CD4-positive, alpha-beta T cell treated with Interleukin-4 for 4 hours (primary cell): ENCODE results near the gene IL17F.
A peak's percentile ranks its signal among the peaks of the same experiment; 100 is the strongest.

Experiments
- DNase-seq: peaks from one replicate; pipeline ENCODE4 v3.0.0-alpha.2; 2020

Gene IL17F

GRCh38 chr6:52244400-52244799 is at the start of gene IL17F:
Gene IL17F, minus strand, starts transcription at chr6:52244500. Its CDS starts 71 bp downstream, at chr6:52244429.
- DNase-seq: no peak

DNA sequence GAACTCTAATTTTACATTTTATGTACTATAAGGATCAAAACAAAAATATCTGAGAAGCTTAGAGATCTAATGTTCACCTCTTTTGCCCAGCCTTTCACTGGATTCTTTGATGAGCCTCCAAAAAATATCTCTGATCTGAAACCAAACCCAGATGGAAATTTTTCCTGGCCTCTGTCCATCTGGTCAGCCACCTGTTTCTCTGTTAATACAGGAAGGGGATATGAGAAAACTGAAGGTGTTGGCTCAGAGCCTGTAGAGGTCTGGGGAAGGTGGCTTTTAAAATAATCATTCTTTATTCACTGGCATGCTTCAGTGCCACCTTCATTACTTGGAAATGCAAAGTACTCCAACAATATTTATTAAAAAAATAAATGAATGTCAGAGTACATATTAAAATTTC is 48.8 kb upstream of the IL17F start:
- DNase-seq: no peak

DNA sequence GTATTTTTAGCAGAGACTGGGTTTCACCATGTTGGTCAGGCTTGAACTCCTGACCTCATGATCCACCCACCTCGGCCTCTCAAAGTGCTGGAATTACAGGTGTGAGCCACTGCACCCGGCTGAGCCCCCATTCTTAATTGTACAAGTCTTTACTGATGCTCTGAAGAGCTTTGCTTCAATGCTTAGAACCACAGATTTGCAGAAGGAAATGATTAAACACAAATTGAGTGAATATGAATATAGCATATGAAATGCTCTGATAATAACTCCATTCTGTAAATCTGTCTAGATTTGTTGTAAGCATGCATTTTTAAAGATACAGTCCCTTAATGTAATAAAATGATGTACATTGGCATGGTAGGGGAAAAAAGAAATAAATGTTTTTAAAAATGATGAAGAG is 44.5 kb upstream of the IL17F start:
- no peak for DNase-seq

DNA sequence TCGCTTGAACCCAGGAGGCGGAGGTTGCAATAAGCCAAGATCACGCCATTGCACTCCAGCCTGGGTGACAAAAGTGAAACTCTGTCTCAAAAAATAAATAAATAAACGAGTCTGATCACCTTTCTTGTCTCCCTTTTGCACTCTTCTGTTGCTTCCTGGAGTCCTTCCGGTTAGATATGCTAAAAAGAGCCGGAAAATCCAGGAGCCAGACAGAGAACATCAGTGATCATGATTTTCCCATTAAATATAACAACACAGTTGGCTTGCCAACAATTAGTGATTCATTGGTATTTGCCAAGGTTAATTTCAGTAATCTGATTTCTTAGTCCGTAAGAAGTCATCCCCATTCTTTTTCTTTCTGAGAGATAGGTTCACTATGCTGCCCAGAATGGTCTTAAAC is 43.9 kb upstream of the IL17F start:
- DNase-seq: no peak

GRCh38 chr6:52286798-52287432 is 42.6 kb upstream of the IL17F start:
- peak; percentile 62 for DNase-seq

DNA sequence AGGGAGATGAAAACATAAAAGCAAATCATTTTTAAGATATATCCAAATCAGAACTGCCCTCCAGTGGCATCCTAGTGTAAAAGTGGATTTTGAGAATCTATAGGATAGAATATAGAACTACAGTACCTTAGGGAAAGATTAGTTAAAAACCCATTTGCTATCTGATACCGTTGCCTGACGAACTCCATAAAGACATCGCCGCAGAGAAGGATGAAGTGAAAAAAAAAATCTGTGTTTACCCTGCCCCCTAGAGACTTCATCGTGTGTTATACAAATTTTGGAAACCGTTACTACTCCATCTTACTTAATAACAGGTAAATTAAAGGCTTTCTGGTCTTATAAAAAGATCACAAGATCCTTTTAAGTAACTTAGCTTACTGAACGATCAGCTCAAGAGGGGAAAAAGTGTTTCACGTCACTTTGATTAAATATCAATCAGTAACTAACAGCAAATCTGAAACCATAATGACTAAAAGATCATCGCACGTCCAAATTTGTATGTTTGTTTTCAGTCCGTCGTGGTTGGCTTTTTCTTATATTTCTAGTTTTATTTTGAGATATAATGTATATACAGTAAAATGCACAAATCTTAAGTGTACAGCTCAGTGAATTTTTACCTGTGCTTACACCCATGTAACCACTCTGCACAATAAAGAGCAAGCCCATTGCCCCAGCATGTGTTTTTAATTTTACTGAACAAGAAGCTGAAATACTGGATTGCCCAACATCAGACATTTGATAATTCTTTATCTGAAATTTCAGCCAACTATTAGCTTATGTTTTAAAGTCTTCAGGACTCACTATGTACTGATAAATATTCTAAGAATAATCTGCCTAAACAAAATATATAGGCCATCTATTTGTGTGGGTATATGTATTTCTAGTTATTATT is 41.1 kb upstream of the IL17F start:
- DNase-seq: peak; percentile 46

DNA sequence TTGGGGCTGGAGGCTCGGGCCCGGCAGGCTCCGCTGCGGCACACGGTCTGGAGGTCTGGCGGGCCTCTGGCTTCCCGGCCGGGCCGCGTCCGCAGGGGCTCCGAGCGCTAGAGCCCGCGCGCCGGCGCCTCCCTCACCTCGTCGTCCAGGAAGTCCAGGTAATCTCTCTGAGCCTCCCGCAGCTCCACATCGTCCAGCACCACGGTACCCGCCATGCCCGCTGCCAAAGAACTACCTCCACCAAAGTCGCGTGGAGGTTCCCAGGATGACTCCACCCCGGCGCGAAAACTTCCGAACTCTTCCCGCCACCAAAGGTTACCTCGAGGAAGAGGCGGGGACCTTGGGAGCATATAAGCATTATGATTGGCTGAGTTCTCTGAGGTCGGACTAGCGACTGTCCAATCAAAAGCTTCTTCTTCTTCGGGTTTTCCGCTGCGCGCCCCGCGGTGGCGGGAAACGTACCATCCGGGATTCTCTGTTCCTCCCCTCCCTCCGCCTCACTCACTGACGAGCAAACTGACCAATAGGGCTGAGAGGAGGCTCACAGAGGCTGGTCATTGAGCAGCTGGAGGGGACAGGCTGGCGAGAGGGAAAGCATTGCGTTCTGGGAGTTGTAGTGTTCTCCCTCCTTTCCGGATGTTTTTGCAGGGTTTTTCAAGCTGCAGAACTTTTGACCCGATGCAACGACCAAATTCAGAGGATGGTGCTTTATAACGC is 40.3 kb upstream of the IL17F start, which contains the start of gene MCM3:
TSS of gene MCM3 (minus strand) at position 283 of the 717 bp plus-strand sequence. CDS start at position 215, 68 bp downstream.
- peak; percentile 99 for DNase-seq

DNA sequence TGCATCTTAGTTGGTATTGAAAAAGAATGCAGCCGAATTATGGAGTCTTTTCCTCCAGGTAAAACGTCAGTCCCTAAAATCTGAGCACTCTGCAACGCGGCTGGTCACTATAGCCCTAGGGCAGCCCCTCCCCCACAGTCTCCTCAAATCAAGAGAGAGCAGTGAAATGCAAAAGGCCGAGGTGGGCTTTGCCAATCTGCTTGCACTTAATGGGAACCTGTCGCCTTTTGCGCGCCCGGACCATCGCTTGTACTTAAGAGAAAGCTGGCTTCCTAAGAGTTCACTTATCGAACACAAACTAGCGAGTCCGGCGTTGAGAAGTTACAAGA is 39.8 kb upstream of the IL17F start:
- no peak for DNase-seq

GRCh38 chr6:52283111-52283510 is 38.8 kb upstream of the IL17F start:
- no peak for DNase-seq

DNA sequence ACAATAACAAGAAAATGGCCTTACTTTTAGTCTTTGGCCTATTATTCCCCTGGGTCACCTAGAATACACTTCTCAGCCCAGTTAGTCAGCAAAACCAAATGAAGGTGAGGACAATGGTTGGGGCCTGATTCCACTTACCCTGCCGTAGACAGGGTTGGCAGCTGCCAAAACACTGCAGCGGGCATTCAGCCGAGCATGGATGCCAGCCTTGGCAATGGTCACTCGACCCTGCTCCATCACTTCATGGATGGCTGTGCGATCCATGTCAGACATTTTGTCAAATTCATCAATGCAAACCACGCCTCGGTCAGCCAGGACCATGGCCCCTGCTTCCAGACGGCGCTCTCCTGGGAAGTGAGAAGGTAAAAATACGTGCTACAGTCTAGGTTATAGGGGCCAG is 31.8 kb upstream of the IL17F start:
- DNase-seq: no peak

- no peak for DNase-seq
Measured at GRCh38 chr6:52271852-52272460, 27.7 kb upstream of the IL17F start.

DNA sequence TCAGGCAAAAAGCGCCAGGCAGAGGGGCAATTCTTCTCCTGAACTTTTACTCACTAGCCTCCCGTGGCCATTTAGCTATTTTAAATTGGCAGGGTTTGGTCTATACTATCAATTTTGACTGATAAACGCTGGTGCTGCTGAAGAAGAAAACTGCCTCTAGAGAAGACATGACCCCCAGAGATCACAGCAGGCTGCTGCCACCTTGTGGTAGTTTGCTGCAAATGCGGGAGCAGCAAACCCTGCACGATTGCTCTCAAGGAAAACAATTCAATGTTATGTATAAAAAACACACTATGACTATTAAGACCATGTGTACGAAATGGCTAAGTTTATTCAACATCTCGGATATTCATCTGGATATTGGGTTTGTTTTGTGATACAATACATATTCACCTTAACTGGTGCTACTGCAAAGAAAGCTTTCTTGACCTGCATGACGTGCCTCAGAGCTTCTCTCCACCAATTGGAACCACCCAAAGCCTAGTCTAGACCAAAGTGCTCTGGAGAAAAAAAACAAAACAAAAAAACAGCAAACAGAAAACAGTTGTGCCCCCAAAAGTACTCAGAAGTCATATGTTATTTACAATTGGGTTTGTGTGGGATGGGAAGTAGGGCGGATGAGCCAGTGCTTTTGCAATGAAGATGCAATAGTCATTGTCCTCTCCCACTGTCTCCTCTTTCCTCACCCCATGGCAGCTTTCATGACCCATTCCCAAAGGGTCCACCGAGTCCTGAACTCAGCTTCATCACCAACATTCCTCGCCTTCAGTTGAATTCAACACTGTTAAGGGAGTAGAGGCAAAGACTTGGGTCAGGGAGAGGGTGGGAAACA is 19.6 kb upstream of the IL17F start:
- peak; percentile 73 for DNase-seq

DNA sequence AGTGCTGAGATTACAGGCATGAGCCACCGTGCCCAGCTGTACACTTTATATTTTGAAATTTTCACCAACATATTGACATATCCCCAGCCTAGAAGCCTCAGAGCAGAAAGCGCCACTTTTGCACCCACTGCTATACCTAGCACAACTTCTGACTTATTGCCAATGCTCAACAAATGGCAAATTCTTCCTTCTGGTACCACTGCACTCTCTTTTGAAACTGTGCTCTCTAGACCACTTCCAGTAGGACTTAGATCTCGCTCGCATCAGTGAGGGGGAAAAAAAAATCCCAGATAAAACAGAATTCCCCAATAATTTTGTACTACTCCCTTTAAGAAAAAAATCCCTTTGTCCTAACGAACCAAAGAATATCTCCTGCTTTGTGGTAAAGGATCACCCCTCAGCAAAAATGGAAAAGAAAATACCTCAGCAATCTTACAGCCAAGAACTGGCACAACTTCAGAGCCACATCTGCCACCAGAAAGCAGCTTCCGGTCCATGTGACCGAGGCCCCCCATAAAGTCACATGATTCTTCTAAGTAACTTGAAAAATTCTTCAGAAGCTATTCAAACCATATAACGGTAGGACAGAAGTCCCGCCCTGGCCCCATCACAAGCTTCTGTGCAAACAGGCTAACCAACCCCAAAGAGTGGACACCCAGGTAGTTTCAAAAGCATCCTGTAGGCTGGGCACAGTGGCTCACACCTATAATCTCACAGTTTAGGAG is 18.5 kb upstream of the IL17F start:
- DNase-seq: no peak

GRCh38 chr6:52261229-52261628 is 16.9 kb upstream of the IL17F start:
- DNase-seq: no peak

GRCh38 chr6:52260634-52261033 is 16.3 kb upstream of the IL17F start:
- no peak for DNase-seq

DNA sequence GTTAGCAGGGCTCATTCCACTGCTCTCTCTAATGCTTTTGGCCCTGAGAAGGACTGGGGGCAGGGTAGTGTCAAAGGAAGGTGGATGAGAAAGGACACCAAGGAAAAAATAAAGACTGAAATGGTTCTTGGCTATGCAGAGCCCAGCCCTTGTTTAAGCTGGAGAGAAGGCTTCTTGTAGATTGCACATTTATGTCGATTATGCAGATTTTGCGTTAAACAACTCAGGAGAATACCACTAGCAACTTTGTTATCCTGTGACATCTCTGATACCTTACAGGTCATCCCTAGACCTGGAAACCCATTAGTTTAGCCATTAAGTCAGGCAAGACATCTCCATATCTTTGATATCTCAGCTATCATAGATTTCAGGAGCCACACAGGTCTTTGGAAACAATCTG is 11.1 kb upstream of the IL17F start:
- DNase-seq: no peak

DNA sequence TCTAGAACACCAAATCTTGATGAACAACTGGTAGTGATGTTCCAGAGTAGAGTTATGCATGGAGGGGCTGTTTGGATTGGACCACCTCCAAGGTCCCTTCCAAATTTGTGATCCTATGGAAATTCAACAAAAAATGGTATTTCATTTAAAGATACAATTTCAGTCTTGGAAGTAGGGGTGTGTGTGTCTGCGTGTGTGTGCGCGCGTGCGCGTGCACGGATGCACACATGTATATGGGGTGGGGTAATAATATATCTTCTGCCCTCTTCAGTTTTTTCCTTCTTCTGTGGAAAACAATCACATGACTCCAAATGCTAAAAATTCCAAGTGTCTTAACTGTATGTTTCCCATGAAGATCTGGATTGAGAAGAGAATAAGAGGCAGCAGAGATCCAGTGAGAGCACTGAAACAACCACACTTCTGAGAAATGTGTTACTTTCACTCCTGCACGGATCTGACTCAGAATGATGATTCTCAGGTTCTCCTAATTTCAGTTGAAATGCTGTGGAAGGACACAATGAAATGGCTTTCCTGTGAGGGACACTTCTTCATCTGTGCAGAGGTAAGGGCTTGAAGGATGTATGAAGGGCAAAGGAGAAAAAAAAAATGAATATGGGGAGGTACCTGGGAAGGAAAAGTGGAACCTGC is 10.6 kb upstream of the IL17F start:
- DNase-seq: no peak

DNA sequence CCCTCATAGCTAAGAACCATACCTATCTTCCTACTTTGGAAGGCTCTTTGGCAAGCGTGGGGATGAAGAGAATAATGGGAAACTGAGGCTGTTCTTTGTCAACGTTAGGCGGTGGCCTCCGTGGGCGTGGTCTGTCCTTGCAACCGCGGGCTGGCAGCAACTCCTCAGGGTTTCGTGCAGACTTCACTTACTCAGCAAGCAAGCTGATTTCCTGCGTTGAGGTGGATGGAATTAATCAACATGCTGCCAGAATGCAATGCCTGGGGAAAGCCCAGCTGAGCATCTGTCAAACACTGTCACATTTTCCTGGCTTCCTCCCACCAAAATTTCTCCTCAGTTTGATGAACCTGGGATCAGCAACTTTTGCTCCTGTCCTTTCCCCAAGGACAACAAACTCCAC is 9.2 kb upstream of the IL17F start:
- no peak for DNase-seq

DNA sequence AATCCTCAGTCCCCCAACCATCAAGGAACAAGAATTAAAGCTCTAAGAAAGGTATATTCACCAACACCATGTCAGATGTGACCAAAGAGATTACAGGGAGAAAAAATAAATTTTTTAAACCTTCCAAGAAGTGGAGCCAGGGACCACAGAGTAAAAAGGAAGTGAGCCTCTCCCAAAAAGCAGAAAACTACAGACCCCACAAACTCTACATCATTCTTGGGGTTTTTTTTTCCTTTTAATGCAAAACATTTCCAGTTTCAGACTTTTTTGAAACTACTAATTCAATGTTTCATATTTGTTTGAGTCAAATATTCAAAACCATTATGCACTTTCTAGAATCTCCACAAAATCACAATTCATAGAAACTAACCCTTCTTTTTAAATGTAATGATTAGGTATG is 6.8 kb upstream of the IL17F start:
- DNase-seq: no peak

DNA sequence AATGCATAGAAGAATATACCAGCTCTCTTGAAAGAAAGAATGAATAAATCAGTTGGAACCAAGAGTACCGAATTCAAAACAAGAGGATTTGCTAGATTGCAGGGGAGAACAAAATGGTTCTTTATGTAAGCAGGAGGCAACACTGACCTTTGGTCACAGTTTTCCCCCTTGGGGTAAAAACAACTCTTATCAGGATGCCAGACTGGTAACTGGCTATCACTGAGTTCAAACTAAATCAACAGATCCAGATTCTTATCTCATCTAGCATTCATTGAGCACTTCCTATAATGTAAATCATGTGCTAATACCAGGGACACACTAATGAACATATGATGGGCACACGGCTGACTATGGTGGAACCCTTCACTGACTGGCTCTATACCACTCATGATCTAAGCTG is 4.8 kb upstream of the IL17F start:
- DNase-seq: no peak

DNA sequence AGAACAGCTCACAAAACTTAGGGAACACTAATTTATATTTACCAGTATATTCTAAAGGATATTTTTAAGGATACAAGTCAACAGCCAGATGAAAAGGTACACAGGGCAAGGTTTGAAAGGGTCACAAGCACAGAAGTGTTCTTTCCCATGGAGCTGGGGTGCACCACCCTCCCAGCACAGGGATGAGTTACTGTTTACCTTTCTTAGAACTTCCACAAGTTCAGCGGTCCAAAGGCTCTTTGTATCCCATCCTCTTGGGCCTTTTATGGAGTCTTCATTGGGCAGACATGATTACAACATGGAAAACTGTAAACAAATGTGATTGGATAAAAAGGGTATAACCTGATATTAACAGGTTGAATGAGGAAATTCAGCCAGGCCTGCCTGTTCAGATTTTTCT is 1.1 kb upstream of the IL17F start:
- no peak for DNase-seq
